HepG2 (cell line): ENCODE results near the gene ACSF3. TPM values are rescaled to one million over a fixed set of nuclear protein-coding genes. Genes with fewer than 3 reads are reported as not detected.

Experiments
- CBFB ChIP-seq: sonication (generic); formaldehyde crosslinking; IDR thresholded peaks from 2 replicates; pipeline ENCODE4 v1.4.0; 2020; ENCODE audit warnings: missing genetic modification reagents
- DNMT1 ChIP-seq: sonication (generic); formaldehyde crosslinking; IDR thresholded peaks from 2 replicates; pipeline ENCODE4 v1.5.1; 2020; ENCODE audit warnings: mild to moderate bottlenecking, missing genetic modification reagents
- ETV6 ChIP-seq: sonication (generic); formaldehyde crosslinking; conservative IDR thresholded peaks from 2 replicates; pipeline ENCODE4 v1.4.0; 2020; ENCODE audit warnings: missing genetic modification reagents
- FOXK2 ChIP-seq: fragments of 450-650 bp; IDR thresholded peaks from 2 replicates; pipeline ENCODE4 v1.6.1; 2016
- MYNN ChIP-seq: sonication (generic); formaldehyde crosslinking; IDR thresholded peaks from 2 replicates; pipeline ENCODE4 v1.4.0; 2020; ENCODE audit warnings: mild to moderate bottlenecking, low read depth, missing genetic modification reagents
- MZF1 ChIP-seq: sonication (generic); formaldehyde crosslinking; IDR thresholded peaks from 2 replicates; pipeline ENCODE4 v1.8.1; 2023; ENCODE audit warnings: mild to moderate bottlenecking, missing genetic modification reagents, borderline replicate concordance
- NR3C1 ChIP-seq: sonication (generic); formaldehyde crosslinking; IDR thresholded peaks from 2 replicates; pipeline ENCODE4 v1.4.0; 2020; ENCODE audit warnings: missing genetic modification reagents
- POLR2A ChIP-seq, 2 experiments: IDR thresholded peaks; 2 replicates each; pipeline ENCODE4 v1.6.1; 2011; ENCODE audit warnings: low read depth in 2 of 2, low read length in 2 of 2, mild to moderate bottlenecking in 1 of 2, moderate library complexity in 1 of 2; ENCODE audit not compliant: insufficient read depth in 1 of 2
- PTBP1 ChIP-seq: fragments of 200-400 bp; formaldehyde crosslinking; IDR thresholded peaks from 2 replicates; pipeline ENCODE4 v1.6.1; 2018; ENCODE audit warnings: low read length, low read depth; ENCODE audit not compliant: poor library complexity, severe bottlenecking
- RAD51 ChIP-seq: fragments of 450-650 bp; IDR thresholded peaks from 2 replicates; pipeline ENCODE4 v1.6.1; 2016; ENCODE audit warnings: borderline replicate concordance
- RBFOX2 ChIP-seq: fragments of 200-400 bp; formaldehyde crosslinking; IDR thresholded peaks from 2 replicates; pipeline ENCODE4 v1.6.1; 2017; ENCODE audit warnings: low read depth, mild to moderate bottlenecking, low read length
- SP1 ChIP-seq, 2 experiments: fragments of 450-650 bp in 1 of 2; sonication (generic) in 1 of 2; formaldehyde crosslinking in 1 of 2; IDR thresholded peaks; 2 replicates each; pipeline versions ENCODE4 v1.4.0 to v1.6.1; 2016 to 2020; ENCODE audit warnings: missing genetic modification reagents in 1 of 2
- SP140L ChIP-seq: sonication (generic); formaldehyde crosslinking; IDR thresholded peaks from 2 replicates; pipeline ENCODE4 v1.4.0; 2020; ENCODE audit warnings: missing genetic modification reagents, borderline replicate concordance
- SRSF9 ChIP-seq: fragments of 200-400 bp; formaldehyde crosslinking; IDR thresholded peaks from 2 replicates; pipeline ENCODE4 v1.6.1; 2018; ENCODE audit warnings: borderline replicate concordance, mild to moderate bottlenecking, low read depth, low read length; ENCODE audit not compliant: insufficient read depth, poor library complexity, severe bottlenecking
- TCF12 ChIP-seq, 2 experiments: fragments of 450-650 bp in 1 of 2; sonication (generic) in 1 of 2; formaldehyde crosslinking in 1 of 2; IDR thresholded peaks; 2 replicates each; pipeline versions ENCODE4 v1.6.1 to v1.8.0; 2017 to 2022; ENCODE audit warnings: antibody characterized with exemption in 1 of 2, mild to moderate bottlenecking in 1 of 2, missing genetic modification reagents in 1 of 2, moderate library complexity in 1 of 2
- TOE1 ChIP-seq: sonication (generic); formaldehyde crosslinking; IDR thresholded peaks from 2 replicates; pipeline ENCODE4 v1.4.0; 2020; ENCODE audit warnings: mild to moderate bottlenecking, missing genetic modification reagents
- ZBTB21 ChIP-seq: sonication (generic); formaldehyde crosslinking; IDR thresholded peaks from 2 replicates; pipeline ENCODE4 v1.4.0; 2020; ENCODE audit warnings: missing genetic modification reagents
- ZBTB42 ChIP-seq: sonication (generic); formaldehyde crosslinking; IDR thresholded peaks from 2 replicates; pipeline ENCODE4 v1.5.0; 2020; ENCODE audit warnings: mild to moderate bottlenecking, missing genetic modification reagents
- ZMYM3 ChIP-seq: sonication (generic); formaldehyde crosslinking; IDR thresholded peaks from 2 replicates; pipeline ENCODE4 v1.5.1; 2020; ENCODE audit warnings: mild to moderate bottlenecking, missing genetic modification reagents
- ZNF382 ChIP-seq: sonication (generic); formaldehyde crosslinking; IDR thresholded peaks from 2 replicates; pipeline ENCODE4 v1.5.0; 2020; ENCODE audit warnings: missing genetic modification reagents, mild to moderate bottlenecking, borderline replicate concordance
- ZNF383 ChIP-seq: sonication (generic); formaldehyde crosslinking; IDR thresholded peaks from 2 replicates; pipeline ENCODE4 v1.4.0; 2020; ENCODE audit warnings: missing genetic modification reagents, mild to moderate bottlenecking, borderline replicate concordance
- ZNF552 ChIP-seq: sonication (generic); formaldehyde crosslinking; IDR thresholded peaks from 2 replicates; pipeline ENCODE4 v1.9.0; 2022; ENCODE audit warnings: missing genetic modification reagents, mild to moderate bottlenecking, borderline replicate concordance
- polyA plus RNA-seq, 8 experiments: library from polyadenylated mRNA; depleted of rRNA in 3 of 8; stranded (reverse) in 7 of 8; unstranded in 1 of 8; fragments of >200 nt; fragmentation: Illumina TruSeq in 4 of 8; extraction: Trizol in 4 of 8; gene quantifications; 2 replicates each; pipeline versions ENCODE4 v1.2.1 to v1.2.3, GENCODE V29; 2011 to 2016; ENCODE audit warnings: low read depth in 4 of 8, missing spikeins in 1 of 8, mixed read lengths in 1 of 8; ENCODE audit not compliant: insufficient read depth in 1 of 8
- total RNA-seq, 5 experiments: library from RNA; depleted of rRNA; stranded (reverse); fragments of >200 nt; fragmentation: Illumina TruSeq; extraction: Trizol; gene quantifications; 2 replicates each; pipeline ENCODE4 v1.2.3, GENCODE V29; 2016; ENCODE audit warnings: low read depth in 1 of 5
- TF ChIP-seq, protein P1 (sequence below): sonication (generic); formaldehyde crosslinking; conservative IDR thresholded peaks from 2 replicates; pipeline ENCODE4 v1.4.0; 2020; ENCODE audit warnings: missing genetic modification reagents
- TF ChIP-seq, protein P2 (sequence below): IDR thresholded peaks from 2 replicates; pipeline ENCODE4 v1.6.1; 2016; ENCODE audit warnings: control low read depth
- TF ChIP-seq, protein P3 (sequence below): sonication (generic); formaldehyde crosslinking; IDR thresholded peaks from 2 replicates; pipeline ENCODE4 v1.8.1; 2023; ENCODE audit warnings: mild to moderate bottlenecking, missing genetic modification reagents, borderline replicate concordance
- TF ChIP-seq, protein P4 (sequence below): sonication (generic); formaldehyde crosslinking; IDR thresholded peaks from 2 replicates; pipeline ENCODE4 v1.5.0; 2020; ENCODE audit warnings: missing genetic modification reagents
- TF ChIP-seq, protein P5 (sequence below): sonication (generic); formaldehyde crosslinking; IDR thresholded peaks from 2 replicates; pipeline ENCODE4 v1.4.0; 2020; ENCODE audit warnings: missing genetic modification reagents, mild to moderate bottlenecking, borderline replicate concordance

The ACSF3 gene
- total and polyA plus RNA-seq, 2 of the 13 experiments (the other 11 are each of a cell fraction or from before 2014, with no cell fraction given), result 14.9 to 30.6 TPM

DNA sequence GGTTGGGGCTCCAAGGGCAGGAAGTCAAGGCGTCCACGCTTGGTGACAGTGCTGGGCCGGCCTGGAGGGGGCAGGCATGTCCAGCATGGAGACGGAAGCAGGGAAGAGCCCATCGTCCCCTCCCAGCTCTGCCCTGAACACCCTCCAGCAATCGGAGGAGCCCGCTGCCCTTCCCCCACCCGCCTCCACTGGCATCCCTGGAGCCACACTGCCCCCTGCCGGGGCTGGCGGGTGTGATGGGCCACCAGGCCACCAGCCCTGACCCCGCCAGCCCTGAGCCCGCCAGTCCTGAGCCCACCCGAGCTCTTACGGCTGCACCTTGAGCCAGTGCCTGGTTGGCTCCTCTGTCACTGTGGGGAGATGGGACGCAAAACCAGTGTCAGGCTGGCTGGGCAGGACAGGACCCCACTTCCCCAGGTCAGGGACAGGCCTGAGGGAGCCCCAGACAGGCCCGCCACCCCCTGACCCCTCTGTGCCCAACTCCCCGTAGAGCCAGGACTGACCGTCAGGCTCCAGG lies 73.8 kb downstream of the ACSF3 start (continued):
- TF ChIP-seq ZNF552 (CRISPR knock-in tag) (peak; percentile 69; the same call in 1 of the 2 replicates), DNMT1 (CRISPR knock-in tag) (peak; percentile 87; the same call in 1 of the 2 replicates), TCF12 (IDR thresholded peaks at IDR 0.05) (no peak), TCF12 (CRISPR knock-in tag; IDR thresholded peaks at IDR 0.05) (0 out of 2 replicates have a peak, but pooled peaks have one; percentile 68), ZBTB21 (CRISPR knock-in tag) (no peak; the same call in 1 of the 2 replicates), MZF1 (CRISPR knock-in tag) (0 out of 2 replicates have a peak, but pooled peaks have one; percentile 63), TOE1 (CRISPR knock-in tag) (peak; percentile 85; the same call in 1 of the 2 replicates), RAD51 (no peak), ZMYM3 (CRISPR knock-in tag) (peak; percentile 68; the same call in 1 of the 2 replicates), POLR2A (IDR thresholded peaks at IDR 0.05; ENCODE audit: insufficient read depth in 1 of 2, low read depth in 2 of 2, low read length in 2 of 2) (no peak), RBFOX2 (no peak), SRSF9 (no peak), CBFB (peak; percentile 82), PTBP1 (no peak), FOXK2 (no peak), ZNF383 (CRISPR knock-in tag) (no peak), ETV6 (0 out of 2 replicates have a peak, but pooled peaks have one; percentile 74), ZBTB42 (CRISPR knock-in tag) (0 out of 2 replicates have a peak, but pooled peaks have one; percentile 25), MYNN (CRISPR knock-in tag) (0 out of 2 replicates have a peak, but pooled peaks have one; percentile 39), NR3C1 (CRISPR knock-in tag) (no peak), SP1 (IDR thresholded peaks at IDR 0.05) (no peak), SP1 (CRISPR knock-in tag; IDR thresholded peaks at IDR 0.05) (peak; percentile 73), SP140L (0 out of 2 replicates have a peak, but pooled peaks have one; percentile 48), ZNF382 (no peak)
- TF ChIP-seq, protein P1, sequence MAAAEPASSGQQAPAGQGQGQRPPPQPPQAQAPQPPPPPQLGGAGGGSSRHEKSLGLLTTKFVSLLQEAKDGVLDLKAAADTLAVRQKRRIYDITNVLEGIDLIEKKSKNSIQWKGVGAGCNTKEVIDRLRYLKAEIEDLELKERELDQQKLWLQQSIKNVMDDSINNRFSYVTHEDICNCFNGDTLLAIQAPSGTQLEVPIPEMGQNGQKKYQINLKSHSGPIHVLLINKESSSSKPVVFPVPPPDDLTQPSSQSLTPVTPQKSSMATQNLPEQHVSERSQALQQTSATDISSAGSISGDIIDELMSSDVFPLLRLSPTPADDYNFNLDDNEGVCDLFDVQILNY (CRISPR knock-in tag), result no peak
- TF ChIP-seq, protein P2, sequence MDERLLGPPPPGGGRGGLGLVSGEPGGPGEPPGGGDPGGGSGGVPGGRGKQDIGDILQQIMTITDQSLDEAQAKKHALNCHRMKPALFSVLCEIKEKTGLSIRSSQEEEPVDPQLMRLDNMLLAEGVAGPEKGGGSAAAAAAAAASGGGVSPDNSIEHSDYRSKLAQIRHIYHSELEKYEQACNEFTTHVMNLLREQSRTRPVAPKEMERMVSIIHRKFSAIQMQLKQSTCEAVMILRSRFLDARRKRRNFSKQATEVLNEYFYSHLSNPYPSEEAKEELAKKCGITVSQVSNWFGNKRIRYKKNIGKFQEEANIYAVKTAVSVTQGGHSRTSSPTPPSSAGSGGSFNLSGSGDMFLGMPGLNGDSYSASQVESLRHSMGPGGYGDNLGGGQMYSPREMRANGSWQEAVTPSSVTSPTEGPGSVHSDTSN (CRISPR knock-in tag), result 0 out of 2 replicates have a peak, but pooled peaks have one; percentile 2
- TF ChIP-seq, protein P3, sequence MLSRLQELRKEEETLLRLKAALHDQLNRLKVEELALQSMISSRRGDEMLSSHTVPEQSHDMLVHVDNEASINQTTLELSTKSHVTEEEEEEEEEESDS (CRISPR knock-in tag), result peak; percentile 84; the same call in 1 of the 2 replicates
- TF ChIP-seq, protein P4, sequence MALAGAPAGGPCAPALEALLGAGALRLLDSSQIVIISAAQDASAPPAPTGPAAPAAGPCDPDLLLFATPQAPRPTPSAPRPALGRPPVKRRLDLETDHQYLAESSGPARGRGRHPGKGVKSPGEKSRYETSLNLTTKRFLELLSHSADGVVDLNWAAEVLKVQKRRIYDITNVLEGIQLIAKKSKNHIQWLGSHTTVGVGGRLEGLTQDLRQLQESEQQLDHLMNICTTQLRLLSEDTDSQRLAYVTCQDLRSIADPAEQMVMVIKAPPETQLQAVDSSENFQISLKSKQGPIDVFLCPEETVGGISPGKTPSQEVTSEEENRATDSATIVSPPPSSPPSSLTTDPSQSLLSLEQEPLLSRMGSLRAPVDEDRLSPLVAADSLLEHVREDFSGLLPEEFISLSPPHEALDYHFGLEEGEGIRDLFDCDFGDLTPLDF (CRISPR knock-in tag), result no peak
- TF ChIP-seq, protein P5, sequence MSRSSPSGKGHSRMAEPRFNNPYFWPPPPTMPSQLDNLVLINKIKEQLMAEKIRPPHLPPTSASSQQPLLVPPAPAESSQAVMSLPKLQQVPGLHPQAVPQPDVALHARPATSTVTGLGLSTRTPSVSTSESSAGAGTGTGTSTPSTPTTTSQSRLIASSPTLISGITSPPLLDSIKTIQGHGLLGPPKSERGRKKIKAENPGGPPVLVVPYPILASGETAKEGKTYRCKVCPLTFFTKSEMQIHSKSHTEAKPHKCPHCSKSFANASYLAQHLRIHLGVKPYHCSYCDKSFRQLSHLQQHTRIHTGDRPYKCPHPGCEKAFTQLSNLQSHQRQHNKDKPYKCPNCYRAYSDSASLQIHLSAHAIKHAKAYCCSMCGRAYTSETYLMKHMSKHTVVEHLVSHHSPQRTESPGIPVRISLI (CRISPR knock-in tag), result 0 out of 2 replicates have a peak, but pooled peaks have one; percentile 60
